Sigmoid colon (tissue), 4 donors: Measurements from ENCODE around the gene EIF4A3.

Source experiments
- EP300 ChIP-seq, 4 donors: sonication (generic); formaldehyde crosslinking; IDR thresholded peaks; one replicate each; pipeline ENCODE4 v1.6.1; 2017; ENCODE audit warnings: antibody characterized with exemption in 4 of 4
- POLR2A ChIP-seq, 2 donors: fragments of 450-650 bp; IDR thresholded peaks; one replicate each; pipeline ENCODE4 v1.6.1; 2016; ENCODE audit warnings: antibody characterized with exemption in 2 of 2, mild to moderate bottlenecking in 2 of 2, moderate library complexity in 2 of 2
- POLR2AphosphoS5 ChIP-seq, 4 donors: sonication (generic); formaldehyde crosslinking; IDR thresholded peaks; one replicate each; pipeline ENCODE4 v1.6.1; 2017; ENCODE audit warnings: antibody characterized with exemption in 4 of 4
- TF ChIP-seq, protein P1 (sequence below), 4 experiments: fragments of 450-650 bp in 3 of 4; fragments of 200-600 bp in 1 of 4; IDR thresholded peaks; one replicate each; pipeline ENCODE4 v1.5.1; 2016 to 2019; ENCODE audit warnings: antibody characterized with exemption in 4 of 4, mild to moderate bottlenecking in 3 of 4, moderate library complexity in 2 of 4

DNA sequence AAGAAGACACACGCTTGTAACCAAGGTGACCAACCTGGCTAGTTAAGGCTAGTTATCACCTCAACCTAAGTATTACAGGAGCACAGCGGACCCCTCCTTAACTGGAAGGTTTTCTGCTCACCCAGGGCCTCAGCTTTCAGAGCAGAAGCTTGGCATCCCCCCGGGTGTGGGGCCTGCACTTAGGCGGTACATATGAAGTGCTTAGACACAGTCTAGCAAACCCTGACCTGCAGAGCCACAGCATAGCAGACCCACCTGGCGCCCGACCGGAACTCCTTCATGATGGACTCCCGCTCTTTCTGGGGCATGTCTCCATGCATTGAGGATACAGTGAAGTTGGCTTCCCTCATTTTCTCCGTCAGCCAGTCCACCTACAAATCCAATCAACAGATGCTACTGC is 9.8 kb downstream of the EIF4A3 start:
- TF ChIP-seq, protein P1, sequence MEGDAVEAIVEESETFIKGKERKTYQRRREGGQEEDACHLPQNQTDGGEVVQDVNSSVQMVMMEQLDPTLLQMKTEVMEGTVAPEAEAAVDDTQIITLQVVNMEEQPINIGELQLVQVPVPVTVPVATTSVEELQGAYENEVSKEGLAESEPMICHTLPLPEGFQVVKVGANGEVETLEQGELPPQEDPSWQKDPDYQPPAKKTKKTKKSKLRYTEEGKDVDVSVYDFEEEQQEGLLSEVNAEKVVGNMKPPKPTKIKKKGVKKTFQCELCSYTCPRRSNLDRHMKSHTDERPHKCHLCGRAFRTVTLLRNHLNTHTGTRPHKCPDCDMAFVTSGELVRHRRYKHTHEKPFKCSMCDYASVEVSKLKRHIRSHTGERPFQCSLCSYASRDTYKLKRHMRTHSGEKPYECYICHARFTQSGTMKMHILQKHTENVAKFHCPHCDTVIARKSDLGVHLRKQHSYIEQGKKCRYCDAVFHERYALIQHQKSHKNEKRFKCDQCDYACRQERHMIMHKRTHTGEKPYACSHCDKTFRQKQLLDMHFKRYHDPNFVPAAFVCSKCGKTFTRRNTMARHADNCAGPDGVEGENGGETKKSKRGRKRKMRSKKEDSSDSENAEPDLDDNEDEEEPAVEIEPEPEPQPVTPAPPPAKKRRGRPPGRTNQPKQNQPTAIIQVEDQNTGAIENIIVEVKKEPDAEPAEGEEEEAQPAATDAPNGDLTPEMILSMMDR (IDR thresholded peaks at IDR 0.05): no peak
- TF ChIP-seq POLR2A (IDR thresholded peaks at IDR 0.05): no peak
- no peak for TF ChIP-seq EP300 (IDR thresholded peaks at IDR 0.05)
- TF ChIP-seq POLR2AphosphoS5 (IDR thresholded peaks at IDR 0.05): no peak
